ENCODE data around the gene TNNT1. TPM values are rescaled to one million over a fixed set of nuclear protein-coding genes. Genes with fewer than 3 reads are reported as not detected.

TNNT1 gene
- total RNA-seq, 1 donor from 2014 or later, result 1.4 TPM

GRCh38 chr19:55147545-55148251 lies 1.3 kb downstream of the TNNT1 start:
- ATAC-seq (no peak), DNase-seq (ENCODE audit: low spot score) (no peak)
- intact Hi-C loops (cut with DNase I), result loop anchor here (5.0 kb wide), 1 partner anchor 355 kb away; no protein-coding TSS in a partner anchor

DNA sequence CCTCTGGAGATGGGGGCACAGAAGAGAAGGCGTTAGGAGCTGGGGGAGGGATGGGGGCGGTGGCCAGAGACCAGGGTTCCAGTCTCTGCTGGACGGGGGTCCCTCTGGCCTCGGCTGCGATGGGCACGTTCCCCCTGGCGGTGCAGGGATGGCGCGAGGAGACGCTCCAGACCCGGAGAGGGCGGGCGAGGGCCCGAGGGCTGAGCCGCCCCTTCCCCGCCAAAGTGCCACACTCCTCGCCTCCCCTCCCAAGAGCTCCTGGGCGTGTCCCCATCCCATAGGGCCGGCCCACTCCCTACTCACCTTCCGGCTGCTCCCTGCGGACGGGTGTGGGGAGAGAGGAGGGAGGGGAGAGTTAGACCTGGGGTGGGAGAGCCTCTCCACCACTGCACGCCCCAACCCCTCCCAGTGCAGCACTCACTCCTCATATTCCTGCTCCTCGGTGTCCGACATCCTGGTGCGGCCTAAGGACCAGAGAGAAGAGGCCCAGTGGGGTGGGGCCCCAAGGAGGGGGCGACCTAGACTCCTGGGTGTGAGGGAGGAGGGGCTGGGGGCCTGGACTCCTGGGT lies 2.2 kb downstream of the TNNT1 start:
- DNase-seq (ENCODE audit: low spot score) (no peak), ATAC-seq (no peak)
- intact Hi-C loops (cut with DNase I), result loop anchor here (5.0 kb wide), 1 partner anchor 356 kb away; no protein-coding TSS in a partner anchor

DNA sequence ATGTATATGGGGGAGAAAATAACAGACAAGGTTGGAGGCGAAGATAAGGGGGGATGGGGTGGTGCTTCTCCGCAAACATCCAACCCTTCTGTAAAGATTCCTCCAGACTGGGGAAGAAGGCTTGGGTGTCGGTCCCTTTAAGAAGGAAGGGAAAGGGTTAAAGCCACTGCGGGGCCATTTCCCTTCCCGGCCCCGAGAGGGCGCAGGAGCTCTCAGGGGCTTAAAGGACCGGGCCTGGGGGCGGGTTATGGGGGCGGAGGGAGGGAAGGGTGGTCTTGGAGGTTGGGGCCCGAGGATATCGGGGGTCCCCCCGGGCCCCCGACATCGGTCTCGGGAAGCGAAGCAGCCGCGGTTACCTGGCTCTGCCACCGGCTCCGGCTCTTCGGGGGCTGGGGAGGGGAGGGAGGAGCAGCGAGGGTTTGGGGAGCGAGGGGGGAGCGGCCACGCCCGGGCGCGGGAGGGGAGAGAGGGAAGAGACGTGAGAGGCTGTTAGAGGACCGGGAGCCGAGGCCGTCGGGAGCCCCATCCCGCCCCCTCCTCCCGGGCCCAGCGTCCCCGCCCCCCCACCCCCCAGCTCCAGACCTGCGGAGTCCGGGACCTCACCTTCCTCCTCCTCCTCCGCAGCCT lies 2.8 kb downstream of the TNNT1 start:
- DNase-seq (ENCODE audit: low spot score) (no peak), ATAC-seq (no peak)
- intact Hi-C loops (cut with DNase I), result loop anchor here (5.0 kb wide), 1 partner anchor 356 kb away; no protein-coding TSS in a partner anchor

DNA sequence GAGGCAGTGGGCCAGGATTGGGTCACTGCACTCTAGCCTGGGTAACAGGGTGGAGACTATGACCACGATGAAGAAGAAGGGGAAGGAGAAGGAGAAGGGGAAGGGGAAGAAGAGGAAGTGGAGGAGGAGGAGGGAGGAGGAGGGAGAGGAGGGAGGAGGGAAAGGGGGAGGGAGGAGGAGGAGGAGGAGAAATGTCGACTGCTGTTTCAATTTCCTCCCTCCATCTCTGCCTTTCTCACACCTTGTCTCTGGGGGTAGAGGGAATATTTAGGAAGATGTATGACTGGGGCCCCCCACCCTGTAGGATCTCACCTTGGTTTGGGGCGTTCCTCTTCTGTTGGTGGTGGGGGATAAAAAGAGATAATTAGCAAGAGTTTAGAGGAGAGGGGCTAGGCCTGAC lies 3.8 kb downstream of the TNNT1 start:
- intact Hi-C loops (cut with DNase I), result loop anchor here (5.0 kb wide), 1 partner anchor 357 kb away; no protein-coding TSS in a partner anchor
- no peak for DNase-seq (ENCODE audit: low spot score)
- no peak for ATAC-seq

DNA sequence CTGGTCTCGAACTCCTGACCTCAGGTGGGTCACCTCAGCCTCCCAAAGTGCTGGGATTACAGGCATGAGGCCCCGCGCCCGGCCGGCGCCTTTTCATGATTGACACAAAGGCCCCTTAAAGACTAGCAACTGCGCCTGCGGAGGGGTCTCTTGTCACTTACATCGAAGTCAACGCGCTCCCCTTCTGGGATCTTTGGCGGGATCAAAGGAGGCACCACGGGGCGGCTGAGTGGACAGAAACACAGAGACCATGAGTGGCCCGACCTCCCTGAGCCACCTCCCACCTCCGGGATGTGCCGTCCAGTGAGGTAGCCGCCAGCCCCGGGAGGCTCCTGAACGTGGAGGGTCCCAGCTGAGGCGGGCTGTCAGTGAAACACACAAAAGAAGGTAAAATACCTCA lies 7.3 kb downstream of the TNNT1 start:
- intact Hi-C loops (cut with DNase I), result no loop called here
- DNase-seq (ENCODE audit: low spot score) (no peak), ATAC-seq (peak; percentile 44)

GRCh38 chr19:55137915-55138314 lies 11.1 kb downstream of the TNNT1 start:
- no peak for ATAC-seq
- no peak for DNase-seq (ENCODE audit: low spot score)
- intact Hi-C loops (cut with DNase I), result no loop called here

DNA sequence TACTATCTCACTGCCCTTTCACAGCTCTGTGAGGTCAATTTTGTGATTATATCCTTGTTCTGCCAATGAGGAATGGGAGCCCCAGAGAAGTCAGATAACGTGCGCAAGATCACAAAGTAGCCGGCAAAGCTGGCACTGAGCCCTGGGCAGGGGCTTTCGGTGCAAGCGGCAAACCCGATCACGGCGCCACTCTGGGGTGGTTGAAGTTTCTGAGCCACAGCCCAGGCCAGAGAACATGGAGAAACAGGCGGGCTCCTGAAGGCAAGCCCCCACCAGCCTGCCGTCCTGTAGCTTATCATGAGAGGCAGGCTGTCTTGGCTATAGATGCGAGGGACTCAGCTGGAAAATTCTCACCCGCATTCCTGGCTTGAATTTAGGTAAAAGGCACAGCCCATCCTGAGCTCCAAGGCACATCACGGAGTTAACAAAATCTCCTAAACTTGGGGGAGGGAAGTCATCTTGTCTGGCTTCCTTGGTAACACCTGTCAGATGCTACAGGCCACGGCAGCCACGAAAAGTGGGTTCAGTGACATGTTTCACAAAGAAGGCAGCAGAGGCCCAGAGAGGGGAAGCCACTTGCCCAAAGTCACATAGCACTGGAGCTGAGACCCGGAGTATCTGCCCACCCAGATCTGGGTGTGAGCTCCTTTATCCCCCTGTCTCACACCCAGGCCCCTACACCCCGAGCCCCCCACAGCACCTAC lies 12.5 kb downstream of the TNNT1 start:
- ATAC-seq (no peak), DNase-seq (ENCODE audit: low spot score) (no peak)
- intact Hi-C loops (cut with DNase I), result no loop called here

DNA sequence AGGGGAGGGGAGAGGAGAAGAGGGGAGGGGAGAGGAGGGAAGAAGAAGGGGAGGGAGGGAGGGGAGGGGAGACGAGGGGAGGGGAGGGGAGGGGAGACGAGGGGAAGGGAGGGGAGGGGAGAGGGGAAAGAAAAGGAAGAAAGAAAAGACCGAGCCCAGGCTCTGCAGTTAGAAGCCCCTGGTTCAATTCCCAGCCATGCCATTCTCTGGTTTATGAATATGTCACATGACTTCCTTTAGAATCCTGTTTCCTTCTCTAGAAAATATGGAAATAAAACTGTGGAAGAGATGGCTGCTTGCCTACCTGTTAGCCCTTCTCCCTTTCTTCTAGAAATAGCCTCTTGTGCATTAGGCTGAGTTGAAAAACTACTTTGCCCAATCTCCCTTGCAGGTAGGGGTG lies 14.3 kb downstream of the TNNT1 start:
- ATAC-seq, result no peak
- no peak for DNase-seq (ENCODE audit: low spot score)
- intact Hi-C loops (cut with DNase I), result no loop called here

- DNase-seq (ENCODE audit: low spot score), result no peak
- intact Hi-C loops (cut with DNase I), result no loop called here
- no peak for ATAC-seq
Observed at GRCh38 chr19:55133639-55134444, 15.2 kb downstream of the TNNT1 start.

- DNase-seq (ENCODE audit: low spot score) (no peak), ATAC-seq (no peak)
- intact Hi-C loops (cut with DNase I), result no loop called here
Observed at GRCh38 chr19:55132453-55133129, 16.4 kb downstream of the TNNT1 start.

DNA sequence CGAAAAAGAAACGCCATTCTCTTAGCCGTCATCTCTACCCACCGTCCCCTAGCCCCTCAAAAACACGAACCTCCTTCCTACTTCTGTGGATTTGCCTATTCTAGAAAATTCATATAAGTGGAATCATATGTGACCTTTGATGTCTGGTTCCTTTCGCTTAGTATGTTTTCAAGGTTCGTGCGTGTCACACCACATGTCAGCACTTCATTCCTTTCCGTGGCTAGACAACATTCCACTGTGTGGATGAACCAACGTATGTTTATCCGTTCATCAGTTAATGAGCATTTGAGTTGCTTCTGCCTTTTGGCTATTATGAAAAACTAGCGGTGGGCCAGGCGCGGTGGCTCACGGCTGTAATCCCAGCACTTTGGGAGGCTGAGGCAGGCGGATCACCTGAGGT lies 17.6 kb downstream of the TNNT1 start:
- no peak for ATAC-seq

DNA sequence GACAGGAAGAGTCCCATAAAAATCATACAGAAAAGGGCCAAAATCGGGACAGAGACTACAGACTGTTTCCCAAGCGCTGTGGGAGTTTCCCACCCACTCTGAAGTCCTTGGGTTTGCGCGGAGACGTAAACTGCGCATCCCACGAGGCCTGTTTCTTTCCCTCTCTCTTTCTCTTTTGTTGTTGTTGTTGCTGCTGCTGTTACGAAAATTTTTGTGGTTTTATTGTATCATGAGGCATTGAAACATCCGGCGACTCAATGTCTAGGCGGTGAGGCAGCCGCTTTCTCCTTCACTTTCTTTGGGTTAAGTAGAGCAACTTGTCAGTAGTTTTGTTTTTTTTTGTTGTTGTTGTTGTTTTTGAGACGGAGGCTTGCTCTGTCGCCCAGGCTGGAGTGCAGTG lies 30.0 kb downstream of the TNNT1 start:
- no peak for ATAC-seq

More for the DNA sequence above, 17.6 kb downstream of the TNNT1 start:
- intact Hi-C loops (cut with DNase I), result no loop called here
- no peak for DNase-seq (ENCODE audit: low spot score)

GRCh38 chr19:55118401-55118991 lies 30.5 kb downstream of the TNNT1 start:
- DNase-seq (ENCODE audit: low spot score), result peak; percentile 81
- intact Hi-C loops (cut with DNase I), result no loop called here
- peak; percentile 44 for ATAC-seq

More for the DNA sequence above, 30.0 kb downstream of the TNNT1 start:
- no peak for DNase-seq (ENCODE audit: low spot score)
- intact Hi-C loops (cut with DNase I), result no loop called here

GRCh38 chr19:55117663-55118391 lies 31.2 kb downstream of the TNNT1 start:
- intact Hi-C loops (cut with DNase I), result no loop called here
- peak; percentile 96 for ATAC-seq
- peak; percentile 99 for DNase-seq (ENCODE audit: low spot score)

DNA sequence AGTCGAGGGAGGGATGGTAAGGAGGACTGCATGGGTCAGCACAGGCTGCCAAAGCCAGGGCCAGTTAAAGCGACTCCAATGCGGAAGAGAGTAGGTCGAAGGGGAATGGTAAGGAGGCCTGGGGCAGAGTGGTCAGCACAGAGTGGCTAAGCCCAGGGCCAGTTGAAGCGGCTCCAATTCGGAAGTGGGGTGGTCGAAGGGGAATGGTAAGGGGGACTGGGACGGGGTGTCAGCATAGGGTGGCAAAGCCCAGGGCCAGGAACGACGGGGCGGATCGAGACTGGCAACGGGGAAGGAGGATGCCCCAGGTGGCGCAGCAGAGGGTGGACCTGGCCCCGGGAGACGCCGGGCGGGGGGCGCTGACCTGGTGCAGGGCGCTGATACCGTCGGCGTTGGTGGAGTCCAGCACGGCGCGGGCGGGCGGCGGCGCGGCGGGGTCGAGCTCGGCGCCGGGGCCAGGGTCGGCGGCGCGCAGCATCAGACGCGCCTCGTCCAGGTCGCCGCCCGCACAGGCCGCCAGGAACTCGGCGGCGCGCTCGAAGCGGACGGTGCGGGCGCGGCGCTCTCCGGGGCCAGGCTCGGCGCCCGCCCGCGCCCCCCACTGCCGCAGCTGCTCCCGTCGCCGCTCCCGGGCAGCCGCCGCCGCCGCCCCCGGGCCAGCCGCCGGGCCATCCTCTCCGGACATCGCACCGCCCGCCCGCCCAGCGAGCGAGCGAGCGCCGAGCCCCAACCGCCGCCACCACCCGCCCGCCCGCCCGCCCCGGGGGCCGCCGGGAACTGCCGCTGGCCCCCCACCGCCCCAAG lies 31.9 kb downstream of the TNNT1 start, which contains the start of gene PPP1R12C:
TSS of gene PPP1R12C (minus strand) at position 779 of the 804 bp plus-strand sequence. CDS start at position 685, 94 bp downstream.
- no peak for ATAC-seq
- intact Hi-C loops (cut with DNase I), result no loop called here
- DNase-seq (ENCODE audit: low spot score), result peak; percentile 73

- ATAC-seq, result peak; percentile 41
- intact Hi-C loops (cut with DNase I), result no loop called here
- peak; percentile 81 for DNase-seq (ENCODE audit: low spot score)
Observed at GRCh38 chr19:55116232-55116858, 32.7 kb downstream of the TNNT1 start.

Measured in sciatic nerve (tissue), 2 donors.